T-cell (primary cell): ENCODE data around the gene SEPTIN5. TPM values are rescaled to one million over a fixed set of nuclear protein-coding genes. Genes with fewer than 3 reads are reported as not detected.

ENCODE experiments used
- ATAC-seq, 4 experiments: fragments of 200-7000 bp in 3 of 4; fragments of 150-1000 bp in 1 of 4; cut with Tn5 transposase; replicated peaks in 1 of 4; 1 replicate in 3 of 4; 2 replicates in 1 of 4; pipeline ENCODE4 v1.10.0; 2021; ENCODE audit warnings: moderate library complexity in 3 of 4, mild to moderate bottlenecking in 2 of 4, moderate number of reproducible peaks in 1 of 4
- CTCF ChIA-PET, 2 donors: fragments of 300-600 bp; sonication (Branson Sonifier 250); formaldehyde crosslinking; loops; one replicate each; lab custom pipeline; 2022; ENCODE audit warnings: antibody characterized with exemption in 2 of 2; lab: Charles Lee
- POLR2A ChIA-PET, 2 donors: fragments of 300-600 bp; sonication (Branson Sonifier 250); formaldehyde crosslinking; loops; one replicate each; lab custom pipeline; 2022; ENCODE audit warnings: antibody characterized with exemption in 2 of 2; lab: Charles Lee
- DNase-seq, 35 experiments: peaks; one replicate each; pipeline versions ENCODE4 v3.0.0 to v3.0.0-alpha.2; 2013 to 2023
- H3K27ac ChIP-seq: one replicate; pipeline ENCODE4 v1.5.1; 2013; ENCODE audit warnings: low read length
- H3K27me3 ChIP-seq, 2 experiments: replicated peaks in 1 of 2; 1 replicate in 1 of 2; 2 replicates in 1 of 2; pipeline versions ENCODE4 v1.6.1 to v1.7.0; 2013; ENCODE audit warnings: low read length in 1 of 2, mixed read lengths in 1 of 2; ENCODE audit not compliant: control insufficient read depth in 2 of 2, insufficient read depth in 2 of 2; ENCODE audit errors: extremely low read depth in 1 of 2
- H3K36me3 ChIP-seq, 2 donors: 1 replicate in 1 of 2; 2 replicates in 1 of 2; pipeline versions ENCODE4 v1.6.1 to v1.7.0; 2013; ENCODE audit warnings: low read length in 1 of 2; ENCODE audit not compliant: control insufficient read depth in 2 of 2, insufficient read depth in 1 of 2; ENCODE audit errors: extremely low read depth in 1 of 2
- H3K4me1 ChIP-seq, 2 experiments: 1 replicate in 1 of 2; 2 replicates in 1 of 2; pipeline versions ENCODE4 v1.6.1 to v1.7.0; 2013; ENCODE audit warnings: low read length in 2 of 2, mixed read lengths in 1 of 2; ENCODE audit not compliant: insufficient read depth in 2 of 2, control insufficient read depth in 1 of 2; ENCODE audit errors: extremely low read depth in 1 of 2
- H3K4me3 ChIP-seq, 2 donors: 1 replicate in 1 of 2; 2 replicates in 1 of 2; pipeline versions ENCODE4 v1.5.1 to v1.7.0; 2013; ENCODE audit warnings: mild to moderate bottlenecking in 2 of 2, low read length in 1 of 2, moderate library complexity in 1 of 2; ENCODE audit not compliant: control insufficient read depth in 1 of 2; ENCODE audit errors: extremely low read depth in 1 of 2
- H3K9me3 ChIP-seq: 2 replicates; pipeline ENCODE4 v1.7.0; 2013
- H3K27ac Mint-ChIP-seq, 2 donors: one replicate each; pipeline ENCODE4 v1.8.0; 2020 to 2021; ENCODE audit warnings: mild to moderate bottlenecking in 2 of 2, mixed read lengths in 2 of 2
- H3K27me3 Mint-ChIP-seq, 2 donors: one replicate each; pipeline ENCODE4 v1.8.0; 2021 to 2022; ENCODE audit warnings: mixed read lengths in 2 of 2
- H3K36me3 Mint-ChIP-seq: one replicate; pipeline ENCODE4 v1.8.0; 2021; ENCODE audit warnings: mixed read lengths
- H3K4me1 Mint-ChIP-seq, 3 donors: one replicate each; pipeline ENCODE4 v1.8.0; 2020 to 2022; ENCODE audit warnings: mixed read lengths in 3 of 3, mild to moderate bottlenecking in 1 of 3
- H3K4me3 Mint-ChIP-seq, 3 donors: one replicate each; pipeline ENCODE4 v1.8.0; 2020 to 2022; ENCODE audit warnings: mild to moderate bottlenecking in 3 of 3, mixed read lengths in 3 of 3, moderate library complexity in 3 of 3
- H3K9me3 Mint-ChIP-seq, 3 donors: one replicate each; pipeline ENCODE4 v1.8.0; 2020 to 2022; ENCODE audit warnings: mixed read lengths in 3 of 3
- WGBS: methylation state at CpG from one replicate; pipeline ENCODE4 v1.1.5; 2013; ENCODE audit warnings: missing lambda C conversion rate; ENCODE audit not compliant: insufficient coverage; 5-methylcytosine and 5-hydroxymethylcytosine counted together
- total RNA-seq, 35 experiments: library from RNA in 6 of 35; stranded (reverse) in 6 of 35; fragments of 120-200 nt in 1 of 35; gene quantifications; one replicate each; pipeline versions ENCODE4 v1.2.1 to v1.2.4 and lab custom pipeline; 2013 to 2026

SEPTIN5 gene
- total RNA-seq, 5 donors from 2014 or later (not counting 1 experiment from before 2014, with no cell fraction given) = 0.33 to 3.2 (median 1.2) TPM

- H3K27ac ChIP-seq = no peak overlapping the region
- ATAC-seq (no peak), DNase-seq (no peak)
- Mint-ChIP-seq H3K27ac (no peak overlapping the region), H3K9me3 (no peaks in the 10 kb centered on the region), H3K4me1 (no peaks in the 10 kb centered on the region), H3K27me3 (peaks cover 3% of the 10 kb centered on the region in 2 donors), H3K4me3 (no peak overlapping the region), H3K36me3 (no peaks in the 10 kb centered on the region)
- peaks cover 0 to 32% of the 10 kb centered on the region in 2 experiments for H3K27me3 ChIP-seq
- H3K9me3 ChIP-seq = no peaks in the 10 kb centered on the region
- ChIA-PET CTCF (no interaction called here), POLR2A (no interaction called here)
- H3K36me3 ChIP-seq = no peaks in the 10 kb centered on the region
- no peak overlapping the region for H3K4me3 ChIP-seq
- WGBS = 89% methylated on average over 13 of the region's 14 CpGs
- no peaks in the 10 kb centered on the region for H3K4me1 ChIP-seq
These were observed 8.9 kb upstream of the SEPTIN5 start for GRCh38 chr22:19705181-19705934.

- CTCF ChIA-PET = no interaction called here
- Mint-ChIP-seq H3K36me3 (no peaks in the 10 kb centered on the region), H3K27ac (no peak overlapping the region), H3K9me3 (no peaks in the 10 kb centered on the region), H3K27me3 (peaks cover 0 to 3% of the 10 kb centered on the region in 2 donors), H3K4me3 (no peak overlapping the region), H3K4me1 (no peaks in the 10 kb centered on the region)
- H3K4me3 ChIP-seq = no peak overlapping the region
- WGBS = 78% methylated on average over 4 of the region's 7 CpGs
- H3K36me3 ChIP-seq = no peaks in the 10 kb centered on the region
- H3K27ac ChIP-seq = no peak overlapping the region
- ATAC-seq (no peak), DNase-seq (no peak)
- H3K27me3 ChIP-seq = peaks cover 0 to 32% of the 10 kb centered on the region in 2 experiments
- no peaks in the 10 kb centered on the region for H3K4me1 ChIP-seq
- POLR2A ChIA-PET = no interaction called here
- no peaks in the 10 kb centered on the region for H3K9me3 ChIP-seq
These were observed 7.6 kb upstream of the SEPTIN5 start for GRCh38 chr22:19706661-19707151.

- H3K4me3 Mint-ChIP-seq = no peak overlapping the region
- ChIA-PET POLR2A (no interaction called here), CTCF (no interaction called here)
- H3K4me1 Mint-ChIP-seq = no peaks in the 10 kb centered on the region
- Histone ChIP-seq H3K9me3 (no peaks in the 10 kb centered on the region), H3K4me1 (no peaks in the 10 kb centered on the region), H3K27me3 (peaks cover 0 to 36% of the 10 kb centered on the region in 2 experiments), H3K4me3 (no peak overlapping the region), H3K27ac (no peak overlapping the region), H3K36me3 (no peaks in the 10 kb centered on the region)
- WGBS = 78% methylated on average over 24 of the region's 24 CpGs
- H3K27me3 Mint-ChIP-seq = peaks cover 0 to 7% of the 10 kb centered on the region in 2 donors
- H3K27ac Mint-ChIP-seq = no peak overlapping the region
- H3K36me3 Mint-ChIP-seq = no peaks in the 10 kb centered on the region
- DNase-seq (no peak), ATAC-seq (no peak)
- H3K9me3 Mint-ChIP-seq = no peaks in the 10 kb centered on the region
These were observed 6.7 kb upstream of the SEPTIN5 start for GRCh38 chr22:19707347-19708290.

GRCh38 chr22:19708321-19709011 lies 5.8 kb upstream of the SEPTIN5 start:
- peaks cover 0 to 13% of the 10 kb centered on the region in 2 donors for H3K27me3 Mint-ChIP-seq
- Histone ChIP-seq H3K4me1 (no peaks in the 10 kb centered on the region), H3K27me3 (peaks cover 0 to 41% of the 10 kb centered on the region in 2 experiments), H3K9me3 (no peaks in the 10 kb centered on the region), H3K36me3 (no peaks in the 10 kb centered on the region), H3K4me3 (no peak overlapping the region), H3K27ac (no peak overlapping the region)
- POLR2A ChIA-PET = no interaction called here
- no peak overlapping the region for H3K4me3 Mint-ChIP-seq
- no peaks in the 10 kb centered on the region for H3K36me3 Mint-ChIP-seq
- H3K27ac Mint-ChIP-seq = no peak overlapping the region
- 77% methylated on average over 20 of the region's 20 CpGs for WGBS
- ATAC-seq (no peak), DNase-seq (no peak)
- peaks cover 0 to under 1% (median 0%) of the 10 kb centered on the region in 3 donors for H3K4me1 Mint-ChIP-seq
- H3K9me3 Mint-ChIP-seq = no peaks in the 10 kb centered on the region
- CTCF ChIA-PET = no interaction called here

GRCh38 chr22:19709063-19709769 lies 5.1 kb upstream of the SEPTIN5 start:
- peaks cover 0 to 47% of the 10 kb centered on the region in 2 experiments for H3K27me3 ChIP-seq
- Mint-ChIP-seq H3K9me3 (no peaks in the 10 kb centered on the region), H3K4me3 (no peak overlapping the region), H3K4me1 (peaks cover 0 to 3% (median 2%) of the 10 kb centered on the region in 3 donors), H3K36me3 (no peaks in the 10 kb centered on the region), H3K27me3 (peaks cover 5 to 16% of the 10 kb centered on the region in 2 donors), H3K27ac (no peak overlapping the region)
- ATAC-seq = no peak
- CTCF ChIA-PET = no interaction called here
- H3K27ac ChIP-seq = no peak overlapping the region
- H3K36me3 ChIP-seq = no peaks in the 10 kb centered on the region
- no peak for DNase-seq
- peaks cover 0 to 5% of the 10 kb centered on the region in 2 experiments for H3K4me1 ChIP-seq
- no peaks in the 10 kb centered on the region for H3K9me3 ChIP-seq
- H3K4me3 ChIP-seq = no peak overlapping the region
- WGBS = 92% methylated on average over 15 of the region's 19 CpGs
- POLR2A ChIA-PET = no interaction called here
